NCI-H2227 treated with DMSO at 0.1 percent for 48 hours (cell line): ENCODE data around the gene DUSP2.

Source experiments
- DNase-seq: peaks from one replicate; lab custom pipeline; 2025; lab: John Stamatoyannopoulos, UW

The DUSP2 gene

GRCh38 chr2:96131813-96132745, 13.2 kb downstream of the DUSP2 start:
- DNase-seq = no peak

DNA sequence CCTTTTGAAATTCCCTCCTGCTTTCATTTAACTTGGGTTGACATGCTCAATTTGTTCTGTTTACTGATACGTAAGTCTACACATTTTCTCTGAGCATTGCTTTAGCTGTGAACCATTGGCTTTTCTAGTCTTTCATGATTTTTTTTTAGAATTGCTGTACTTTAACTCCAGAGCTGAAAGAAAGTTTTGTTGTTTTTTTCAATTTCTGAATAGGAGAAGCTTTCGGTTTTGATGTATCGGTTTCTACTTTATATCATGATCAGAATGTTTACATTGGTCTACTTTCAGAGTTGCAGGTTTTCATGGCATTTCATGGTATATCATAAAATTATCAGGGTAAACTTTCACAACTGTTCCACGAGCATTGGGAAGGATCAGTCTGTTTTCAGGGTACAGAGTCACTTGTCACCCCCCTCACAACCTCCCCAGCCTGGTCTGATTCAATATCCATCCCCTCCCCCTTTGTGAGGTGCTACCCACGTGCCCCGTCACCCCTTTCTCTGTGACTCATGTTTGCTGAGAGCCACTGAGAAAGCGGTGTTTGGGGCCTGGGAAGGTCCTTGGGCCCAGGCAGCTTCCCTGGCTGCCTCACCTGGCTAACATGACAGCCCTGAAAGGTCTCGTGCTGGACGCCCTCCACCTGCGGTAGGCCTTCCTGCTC, 14.0 kb downstream of the DUSP2 start:
- no peak for DNase-seq

GRCh38 chr2:96130483-96130882, 14.8 kb downstream of the DUSP2 start:
- DNase-seq = no peak

DNA sequence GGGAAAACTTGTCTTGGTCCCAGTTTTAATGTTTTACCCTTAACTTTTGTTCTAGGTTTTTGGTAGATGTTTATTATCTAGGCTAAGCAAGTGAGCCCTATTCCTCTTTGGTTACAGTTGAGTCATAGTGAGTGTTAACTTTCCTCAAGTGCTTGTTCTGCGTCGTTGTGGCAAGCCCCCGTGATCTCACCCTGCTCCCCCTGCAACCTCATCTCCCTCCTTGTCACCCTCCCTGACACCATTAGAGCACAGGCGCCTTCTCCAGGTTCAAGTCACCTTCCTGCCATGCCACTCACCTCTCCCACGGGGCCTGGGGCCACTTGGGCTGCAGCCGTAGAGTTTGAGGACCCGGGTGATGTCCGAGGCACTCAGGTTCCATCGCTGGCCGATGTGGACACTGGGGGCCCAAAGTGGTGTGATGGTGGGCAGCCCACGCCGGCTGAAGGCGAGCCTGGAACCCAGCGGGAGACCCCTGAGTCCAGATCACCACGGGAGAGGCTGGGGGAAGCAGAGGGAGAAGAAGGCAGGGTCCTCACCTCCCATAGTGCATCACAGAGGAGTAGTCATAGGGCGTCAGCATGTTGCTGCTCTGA, 15.6 kb downstream of the DUSP2 start:
- DNase-seq = no peak

GRCh38 chr2:96128456-96128855, 16.8 kb downstream of the DUSP2 start:
- DNase-seq = no peak

DNA sequence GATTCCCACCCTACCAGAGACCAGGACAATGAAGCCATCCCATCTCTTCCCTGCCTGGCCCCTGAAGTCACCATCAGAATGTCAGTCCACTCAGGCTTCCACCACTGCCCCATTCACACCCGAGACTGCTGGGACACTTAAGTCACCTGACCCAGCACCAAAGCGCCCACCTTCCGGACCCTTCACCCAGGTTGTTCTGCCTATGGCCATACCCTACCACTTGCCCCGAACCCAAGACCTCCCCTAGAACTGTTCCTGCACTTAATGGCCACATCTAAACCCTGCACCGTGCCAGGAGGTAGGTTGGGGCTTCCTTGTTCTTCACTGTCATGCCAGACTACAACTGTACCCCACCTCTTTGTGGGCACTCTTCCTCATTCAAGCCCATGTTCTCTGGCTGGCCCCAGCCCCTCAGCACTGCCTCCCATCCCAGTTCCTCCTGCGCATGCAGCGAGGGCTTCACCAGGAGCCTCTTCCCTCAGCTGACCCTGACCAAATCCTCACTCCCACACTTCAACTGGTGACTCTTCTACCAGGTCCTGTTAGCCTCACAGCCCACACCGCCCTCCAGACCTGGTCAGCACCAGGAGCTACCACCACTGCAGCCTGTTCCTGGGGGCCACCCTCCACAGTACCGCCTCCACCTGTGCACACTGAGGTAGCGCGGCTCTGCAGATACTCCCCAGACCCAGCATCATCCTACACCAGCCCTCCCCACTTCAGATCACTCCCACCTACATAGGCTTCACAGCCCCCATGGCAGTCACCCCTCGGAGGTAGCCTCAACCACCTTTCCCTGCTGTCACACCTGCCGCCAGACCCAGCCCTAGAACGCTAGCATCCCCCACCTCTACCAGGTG, 20.6 kb downstream of the DUSP2 start:
- no peak for DNase-seq

- no peak for DNase-seq
Observed at GRCh38 chr2:96123936-96124335, 21.3 kb downstream of the DUSP2 start.

- no peak for DNase-seq
Observed at GRCh38 chr2:96123290-96123689, 21.9 kb downstream of the DUSP2 start.

DNA sequence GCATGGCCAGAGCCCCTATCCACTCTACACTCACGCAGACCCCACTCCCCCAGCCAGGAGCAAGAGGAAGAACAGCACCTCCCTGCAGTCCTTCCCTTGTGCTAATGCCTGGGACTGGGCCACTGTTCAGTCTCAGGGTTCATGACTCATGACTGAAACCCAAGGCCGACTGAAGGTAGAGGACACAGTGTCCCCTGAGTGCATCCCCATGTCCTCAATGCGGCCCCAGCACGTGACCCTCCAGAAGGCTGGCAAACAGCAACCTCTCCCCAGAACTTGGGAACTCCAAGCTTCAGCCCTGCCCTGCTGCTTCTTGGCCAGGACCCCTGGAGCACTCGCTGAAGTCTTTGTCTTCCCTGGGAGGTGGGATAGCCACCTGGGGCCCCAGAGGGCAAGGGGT, 22.8 kb downstream of the DUSP2 start:
- no peak for DNase-seq

DNA sequence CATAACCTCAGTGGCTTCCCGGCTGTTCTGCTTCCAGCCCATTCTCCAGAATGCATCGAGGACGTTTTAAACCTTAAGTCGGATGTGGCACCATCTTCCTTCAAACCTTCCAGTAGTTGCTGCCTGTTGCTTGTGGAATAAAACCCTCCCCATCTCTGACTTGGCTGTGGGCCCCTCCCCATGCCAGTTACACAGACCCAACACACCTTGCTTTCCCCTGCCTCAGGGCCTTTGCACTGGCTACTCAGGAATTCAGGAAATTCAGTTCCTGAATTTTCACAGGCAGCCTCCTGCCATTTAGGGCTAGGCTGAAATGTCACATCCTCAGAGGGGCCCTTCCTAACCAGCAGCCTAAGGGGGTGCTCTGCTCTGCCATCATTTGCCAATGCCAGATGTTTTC, 23.8 kb downstream of the DUSP2 start:
- no peak for DNase-seq

DNA sequence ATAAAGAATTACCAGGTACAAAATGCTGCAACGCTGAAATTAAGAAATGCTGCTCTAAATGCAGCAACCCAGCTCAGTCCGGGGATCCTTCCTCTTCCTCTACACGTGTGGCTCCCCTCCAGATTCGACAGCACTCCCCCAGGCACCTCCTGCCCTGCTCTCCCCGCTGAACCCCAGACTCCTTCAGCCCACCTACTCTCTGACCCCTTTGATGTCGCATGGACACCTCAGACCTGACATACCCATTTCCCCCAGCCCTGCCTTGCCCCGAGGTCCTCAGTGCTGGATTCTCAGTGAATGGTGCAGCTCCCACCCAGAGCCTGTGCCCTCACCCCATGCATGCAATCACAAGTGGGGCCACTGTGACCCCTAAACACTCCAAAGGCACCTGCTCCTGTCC, 24.2 kb downstream of the DUSP2 start:
- DNase-seq = no peak

GRCh38 chr2:96120091-96120720, 25.0 kb downstream of the DUSP2 start:
- no peak for DNase-seq

DNA sequence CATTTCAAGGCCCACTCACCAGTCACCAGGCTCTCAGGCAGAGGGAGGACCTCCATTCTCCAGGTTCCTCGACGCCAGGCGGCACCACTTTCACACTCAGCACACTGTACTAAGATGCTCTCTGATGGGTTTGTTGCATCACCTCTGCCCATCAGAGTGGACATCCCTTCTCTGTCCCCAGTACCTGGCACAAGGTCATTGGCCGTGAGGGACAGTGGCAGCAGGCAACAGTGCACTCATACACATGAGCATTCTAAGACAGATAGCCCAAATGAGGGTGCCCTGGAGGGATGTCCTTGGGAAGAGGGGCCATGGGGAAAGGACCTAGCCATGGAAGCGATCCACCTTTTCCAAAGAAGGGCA, 25.9 kb downstream of the DUSP2 start:
- DNase-seq = no peak

DNA sequence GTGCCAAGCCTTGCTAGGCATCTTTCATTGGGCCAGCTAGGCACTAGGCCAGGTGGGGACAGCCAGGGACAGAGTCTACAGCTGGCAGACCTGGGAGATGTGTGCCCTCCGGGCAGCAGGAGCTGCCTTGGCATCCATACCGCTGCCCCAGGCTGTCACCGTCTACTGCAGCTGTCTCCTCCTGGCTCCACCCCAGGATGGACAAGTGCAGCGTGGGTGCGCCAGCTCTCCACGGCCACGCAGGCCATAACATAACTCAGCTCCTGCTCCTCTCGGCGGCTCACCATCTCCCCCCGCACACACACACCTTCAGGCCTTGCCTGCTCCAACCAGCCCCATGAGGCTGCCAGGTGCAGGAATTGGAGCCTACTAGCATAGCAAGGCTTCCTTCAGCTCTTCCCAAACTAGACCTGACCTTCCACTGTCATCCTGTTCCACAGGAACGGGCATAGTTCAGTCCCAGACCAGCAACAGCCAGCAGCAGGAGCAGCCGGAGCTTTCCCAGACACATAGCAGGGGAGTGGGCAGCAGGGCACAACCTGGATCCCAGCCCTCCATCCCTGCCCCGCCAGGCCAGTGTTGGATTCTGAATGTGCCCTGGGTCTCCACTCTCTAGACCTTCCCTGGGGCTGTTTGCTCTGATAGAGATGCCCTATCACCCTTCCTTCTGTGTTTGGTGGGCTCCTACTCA, 26.4 kb downstream of the DUSP2 start:
- no peak for DNase-seq

DNA sequence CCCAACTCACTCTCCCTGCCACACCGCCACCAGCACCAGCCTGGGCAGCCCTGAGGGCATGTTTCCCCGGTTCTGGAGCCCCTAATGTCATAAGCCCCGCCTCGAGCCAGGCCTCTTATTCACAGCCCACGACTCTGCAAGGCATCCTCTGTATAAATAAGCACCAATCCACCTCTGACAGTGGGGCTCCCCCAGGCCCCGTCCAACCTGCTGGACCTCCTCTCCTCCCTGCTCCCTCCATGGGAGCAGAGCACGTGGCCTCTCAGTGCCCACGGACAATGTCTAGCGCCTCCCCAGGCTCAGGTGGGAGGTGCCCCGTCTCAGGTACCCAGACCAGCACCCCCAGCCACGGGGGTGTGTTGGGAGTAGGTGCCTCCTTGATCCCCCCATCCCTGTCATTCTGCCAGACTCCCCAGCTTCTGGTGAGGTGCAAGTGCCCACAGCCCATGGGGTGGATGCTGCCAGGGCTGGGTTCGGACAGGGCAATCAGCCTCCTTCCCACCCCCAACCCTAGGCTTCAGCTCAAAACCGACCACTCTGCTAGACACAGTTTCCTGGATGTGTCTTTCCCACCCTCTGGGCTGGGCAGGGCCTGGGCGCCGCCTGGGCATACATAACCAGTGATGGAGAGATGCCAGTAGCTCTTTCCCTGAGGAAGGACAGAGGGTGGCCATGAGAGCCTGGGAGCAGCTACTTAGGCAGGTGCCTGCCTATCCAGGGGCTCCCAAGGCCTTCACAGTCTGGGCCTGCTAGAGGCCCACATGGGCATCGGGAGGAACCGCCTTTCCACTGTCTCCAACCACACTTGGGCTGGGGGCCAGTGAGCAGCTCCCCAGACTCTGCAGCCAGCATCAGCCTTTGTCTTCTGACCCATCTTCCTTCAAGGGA, 27.3 kb downstream of the DUSP2 start:
- DNase-seq = no peak

DNA sequence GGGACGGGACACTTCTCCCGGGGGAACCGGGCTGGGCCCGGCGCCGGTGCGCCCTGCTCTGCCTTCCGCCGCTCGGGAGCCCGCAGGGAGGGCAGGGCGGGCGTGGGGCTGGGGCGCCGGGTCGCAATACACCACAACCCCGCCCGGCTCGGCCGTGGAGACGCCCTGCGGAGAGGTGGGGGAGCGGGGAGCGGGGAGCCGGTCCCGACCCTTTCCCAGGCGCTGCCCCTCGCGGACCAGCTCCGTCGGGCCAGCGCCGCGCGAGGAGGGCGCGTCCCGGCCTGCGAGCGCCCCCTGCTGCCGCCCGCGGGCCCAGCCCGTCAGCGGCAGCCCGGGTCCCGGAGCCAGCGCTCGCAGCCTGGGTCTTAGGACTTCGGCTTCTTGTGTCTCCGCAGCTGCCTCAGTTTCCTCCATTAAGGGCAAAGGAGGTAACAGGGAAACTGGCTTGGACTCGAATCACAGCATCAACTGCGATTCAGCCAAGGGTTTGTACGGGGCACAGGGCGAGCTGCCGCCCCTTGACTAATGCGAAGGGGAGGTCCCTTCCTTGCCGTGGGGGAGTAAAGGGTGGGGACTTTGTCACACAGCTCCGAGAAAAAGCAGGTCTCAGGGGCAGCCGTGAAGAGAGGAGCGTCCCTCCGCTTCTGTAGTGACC, 28.2 kb downstream of the DUSP2 start:
- peak; percentile 26 for DNase-seq

DNA sequence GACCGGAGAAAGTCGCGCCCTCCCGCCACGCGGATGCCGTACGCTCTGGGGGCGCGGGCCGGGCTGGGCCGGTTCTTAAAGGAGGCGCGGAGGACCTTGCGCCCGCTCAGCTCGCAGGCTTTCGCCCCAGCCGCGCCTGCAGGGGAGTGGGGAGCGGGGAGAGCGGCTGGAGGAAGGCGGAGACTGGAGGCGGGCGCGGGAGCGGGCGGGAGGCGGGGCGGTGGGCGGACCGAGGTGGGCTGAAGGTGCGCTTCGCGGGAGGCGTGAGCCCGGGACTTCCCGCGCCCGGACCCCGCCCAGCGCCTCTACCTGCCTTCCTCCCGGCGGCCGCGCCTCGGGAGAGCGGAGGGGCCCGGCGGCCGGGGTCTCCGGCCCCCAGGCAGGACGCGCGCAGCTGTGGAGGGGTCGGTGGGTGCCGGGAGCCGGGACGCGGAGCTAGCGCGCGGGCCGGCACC, 28.8 kb downstream of the DUSP2 start, which contains the start of gene ADRA2B:
Gene ADRA2B (minus strand): TSS at position 148 of the 455 bp plus-strand sequence. CDS start 422 bp downstream, outside the sequence.
- DNase-seq = peak; percentile 33

DNA sequence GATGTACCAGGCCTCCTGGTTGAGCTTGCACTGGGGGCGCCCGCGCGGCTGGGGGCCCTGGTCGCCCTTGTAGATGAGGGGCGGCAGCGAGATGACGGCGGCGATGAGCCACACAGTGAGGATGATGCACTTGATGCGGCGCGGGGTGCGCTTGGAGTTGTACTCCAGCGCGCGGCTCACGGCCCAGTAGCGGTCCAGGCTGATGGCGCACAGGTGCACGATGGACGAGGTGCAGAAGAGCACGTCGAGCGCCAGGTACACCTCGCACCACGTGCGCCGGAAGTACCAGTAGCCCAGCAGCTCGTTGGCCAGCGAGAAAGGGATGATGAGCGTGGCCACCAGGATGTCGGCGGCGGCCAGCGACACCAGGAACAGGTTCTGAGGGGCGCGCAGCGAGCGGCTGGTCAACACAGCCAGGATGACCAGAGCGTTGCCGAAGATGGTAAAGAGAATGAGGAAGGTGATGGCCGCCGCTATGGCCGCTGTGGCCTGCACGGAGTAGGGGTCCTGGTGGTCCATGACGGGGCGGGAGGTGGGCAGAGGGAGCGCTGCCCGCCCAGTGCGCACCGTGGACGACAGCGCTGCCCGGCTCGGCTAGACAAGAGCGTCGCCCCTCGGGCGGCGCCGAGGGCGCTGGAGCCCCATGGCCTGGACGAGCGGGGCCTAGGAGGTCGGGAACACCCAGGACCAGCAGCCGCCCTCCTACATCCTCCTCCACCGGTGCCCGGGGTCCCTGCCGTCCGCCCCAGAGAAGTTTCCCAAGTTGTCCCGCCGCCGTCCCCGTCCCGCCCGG, 29.4 kb downstream of the DUSP2 start:
- no peak for DNase-seq
